GM21825 (cell line): ENCODE data around the gene TNFSF15.
"Not testable (repeated sequence)": the region's sequence is repeated elsewhere in the genome, so short reads cannot be mapped to it uniquely, and the experiment has no call there.

ENCODE experiments used
- ATAC-seq: cut with Tn5 transposase; IDR thresholded peaks from one replicate; pipeline ENCODE4 v1.9.1; 2021; ENCODE audit warnings: mild to moderate bottlenecking, moderate library complexity; ENCODE audit not compliant: unreplicated experiment

The TNFSF15 gene

GRCh38 chr9:114757395-114757794 is 48.4 kb downstream of the TNFSF15 start:
- ATAC-seq = no peak

DNA sequence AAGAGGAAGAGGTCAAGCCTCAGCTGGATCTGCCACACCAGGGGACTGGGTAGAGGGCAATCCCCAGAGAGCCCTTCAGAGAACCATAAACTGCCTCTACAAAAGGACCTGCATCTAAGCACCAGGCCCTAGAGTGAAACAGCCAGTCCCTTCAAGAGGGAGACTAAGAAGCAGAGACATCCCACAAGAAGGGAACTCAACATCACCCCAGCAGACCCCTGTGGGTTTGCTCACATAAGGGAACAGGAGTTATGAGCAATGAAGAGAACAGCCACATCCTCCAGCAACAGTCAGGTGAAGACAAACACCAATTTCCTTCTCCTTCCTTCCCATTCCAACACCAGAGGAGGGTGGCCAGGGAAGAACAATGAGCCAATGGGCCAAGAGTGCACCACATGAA is 48.9 kb downstream of the TNFSF15 start:
- no peak for ATAC-seq

- no peak for ATAC-seq
Observed at GRCh38 chr9:114754581-114754980, 51.3 kb downstream of the TNFSF15 start.

- ATAC-seq = no peak
Observed at GRCh38 chr9:114746591-114747346, 59.1 kb downstream of the TNFSF15 start.

- no peak for ATAC-seq
Observed at GRCh38 chr9:114745879-114746550, 59.8 kb downstream of the TNFSF15 start.

GRCh38 chr9:114745108-114745848 is 60.6 kb downstream of the TNFSF15 start:
- ATAC-seq = no peak

DNA sequence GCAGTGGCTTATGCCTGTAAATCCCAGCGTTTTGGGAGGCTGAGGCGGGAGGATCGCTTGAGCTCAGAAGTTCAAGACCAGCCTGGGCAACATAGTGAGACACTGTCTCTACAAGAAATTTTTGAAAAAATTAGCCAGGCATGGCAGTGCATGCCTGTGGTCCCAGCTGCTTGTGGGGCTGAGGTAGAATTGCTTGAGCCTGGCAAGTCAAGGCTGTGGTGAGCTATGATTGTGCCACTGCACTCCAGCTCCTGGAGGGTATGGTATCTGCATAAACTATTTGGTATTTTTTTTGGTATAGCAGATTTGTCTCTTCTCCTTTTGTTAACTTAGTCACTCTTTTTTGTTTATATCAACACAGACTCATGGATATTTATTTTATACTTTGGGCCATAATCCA is 62.4 kb downstream of the TNFSF15 start:
- no peak for ATAC-seq

DNA sequence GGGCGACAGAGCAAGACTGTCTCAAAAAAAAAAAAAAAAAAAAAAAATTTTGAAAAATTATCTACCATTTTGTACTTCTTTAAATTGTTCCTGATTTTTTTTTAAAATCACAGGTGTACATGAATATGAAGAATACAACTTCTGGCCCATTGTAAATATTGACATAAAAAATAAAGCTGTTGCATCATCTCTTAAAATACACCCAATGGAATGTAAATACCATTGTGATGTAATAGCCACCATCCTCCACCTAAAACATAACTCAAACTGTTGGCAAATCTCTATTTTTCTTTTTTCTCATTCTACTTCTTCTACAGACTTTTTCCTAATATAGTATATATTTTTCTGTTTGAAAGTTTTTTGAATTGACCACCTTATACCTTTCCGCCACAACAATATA is 62.9 kb downstream of the TNFSF15 start:
- ATAC-seq = no peak

DNA sequence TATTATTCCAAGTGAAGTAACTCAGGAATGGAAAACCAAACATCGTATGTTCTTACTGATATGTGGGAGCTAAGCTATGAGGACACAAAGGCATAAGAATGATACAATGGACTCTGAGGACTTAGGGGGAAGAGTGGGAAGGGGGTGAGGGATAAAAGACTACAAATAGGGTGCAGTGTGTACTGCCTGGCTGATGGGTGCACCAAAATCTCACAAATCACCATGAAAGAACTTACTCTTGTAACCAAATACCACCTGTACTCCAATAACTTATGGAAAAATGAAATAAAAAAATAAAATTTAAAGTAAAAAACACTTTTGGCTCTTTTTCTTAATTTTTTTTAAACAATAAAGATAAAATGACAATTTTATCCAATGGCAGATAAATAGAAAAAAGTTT is 64.3 kb downstream of the TNFSF15 start:
- not testable (repeated sequence) for ATAC-seq

DNA sequence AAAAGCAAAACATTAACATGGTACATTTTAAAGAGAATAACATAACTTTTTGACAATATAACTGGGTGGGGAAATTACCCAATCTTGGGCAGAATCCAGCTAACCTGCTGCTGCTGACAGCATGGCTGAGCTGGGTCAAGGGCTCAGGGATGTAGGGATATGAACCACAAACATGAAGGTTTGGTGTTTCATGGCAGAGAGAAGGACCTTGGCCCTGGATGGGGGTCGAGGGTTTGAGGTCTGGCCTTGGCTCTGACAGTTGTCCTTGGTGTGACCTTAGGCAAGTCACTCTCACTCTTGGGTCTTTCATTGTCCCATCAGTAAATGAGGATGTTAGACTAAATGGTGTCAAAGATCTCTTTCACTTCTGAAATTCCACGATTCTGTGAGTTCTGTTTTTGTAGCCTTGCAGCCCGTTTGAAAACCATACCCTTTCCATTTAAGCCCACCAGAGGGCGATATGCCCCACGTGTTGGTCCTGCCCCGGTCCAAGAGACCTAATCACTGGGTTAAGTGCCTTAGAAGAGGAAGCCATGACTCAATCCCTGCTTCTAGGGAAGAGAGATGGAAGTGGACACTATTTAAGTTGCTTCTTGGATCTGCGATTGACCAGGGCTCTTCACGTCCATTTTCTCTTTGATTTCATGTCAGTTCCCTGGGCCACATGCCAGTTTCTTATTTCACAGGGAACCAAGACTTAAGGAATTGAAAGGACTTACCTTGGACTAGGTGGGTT is 67.1 kb downstream of the TNFSF15 start:
- ATAC-seq = no peak

- ATAC-seq = no peak
Observed at GRCh38 chr9:114737847-114738246, 68.0 kb downstream of the TNFSF15 start.

DNA sequence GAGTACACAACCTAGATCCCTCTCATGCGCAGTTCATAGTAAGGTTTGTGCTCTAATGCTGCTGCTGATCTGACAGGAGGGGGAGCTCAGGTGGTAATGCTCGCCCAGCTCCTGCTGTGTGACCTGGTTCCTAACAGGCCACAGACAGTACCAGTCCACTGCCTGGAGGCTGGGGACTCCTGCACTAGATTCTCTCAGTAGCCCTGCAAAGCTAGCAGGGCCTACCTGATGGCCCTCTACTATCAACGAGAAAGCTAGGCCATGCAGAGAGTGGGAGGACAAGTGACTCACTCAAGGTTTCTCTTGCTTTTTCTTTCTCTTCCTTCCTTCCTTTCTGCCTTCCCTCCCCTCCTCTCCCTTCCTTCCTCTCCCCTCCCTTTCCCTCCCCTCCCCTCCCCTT is 68.7 kb downstream of the TNFSF15 start:
- ATAC-seq = no peak

DNA sequence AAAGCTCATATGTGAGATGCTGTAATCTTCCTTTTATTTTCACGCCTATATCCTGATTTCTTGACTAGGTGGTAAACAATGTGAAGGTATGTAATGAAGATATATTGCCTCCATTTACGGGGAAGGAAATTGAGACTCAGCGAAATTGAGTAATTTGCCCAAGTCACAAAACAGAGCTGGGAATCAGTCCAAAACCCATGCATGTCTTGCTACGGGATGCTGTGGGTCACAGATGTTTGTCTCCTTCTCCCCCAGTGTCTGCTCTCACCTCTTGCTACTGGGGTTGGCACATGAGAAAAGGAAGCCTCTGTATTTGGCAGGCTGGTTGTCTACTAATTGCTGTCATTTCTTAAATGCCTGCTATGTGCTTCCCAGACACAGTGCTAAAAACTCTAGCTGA is 70.1 kb downstream of the TNFSF15 start:
- ATAC-seq = no peak

- not testable (repeated sequence) for ATAC-seq
Observed at GRCh38 chr9:114735139-114735538, 70.7 kb downstream of the TNFSF15 start.
